Activated CD4-positive, alpha-beta T cell treated with anti-CD3 and anti-CD28 coated beads for 36 hours (primary cell): ENCODE measurements around the gene ACKR2. TPM values are rescaled to one million over a fixed set of nuclear protein-coding genes. Genes with fewer than 3 reads are reported as not detected.

ENCODE experiments used
- ATAC-seq: fragments of 200-7000 bp; cut with Tn5 transposase; one replicate; pipeline ENCODE4 v1.10.0; 2021; ENCODE audit warnings: mild to moderate bottlenecking, moderate library complexity
- CTCF ChIA-PET: fragments of 350-600 bp; sonication (Branson Sonifier 250); formaldehyde crosslinking; loops from one replicate; lab custom pipeline; 2021; ENCODE audit warnings: antibody characterized with exemption; lab: Charles Lee
- POLR2A ChIA-PET: fragments of 350-600 bp; sonication (Branson Sonifier 250); formaldehyde crosslinking; loops from one replicate; lab custom pipeline; 2021; ENCODE audit warnings: antibody characterized with exemption, inconsistent platforms; lab: Charles Lee
- DNase-seq: peaks from one replicate; pipeline ENCODE4 v3.0.0-alpha.2; 2020
- H3K27ac Mint-ChIP-seq: one replicate; pipeline ENCODE4 v1.8.0; 2021; ENCODE audit warnings: mixed read lengths
- H3K27me3 Mint-ChIP-seq: one replicate; pipeline ENCODE4 v1.8.0; 2021; ENCODE audit warnings: mixed read lengths
- H3K36me3 Mint-ChIP-seq: one replicate; pipeline ENCODE4 v1.8.0; 2021; ENCODE audit warnings: low read depth, mixed read lengths
- H3K4me1 Mint-ChIP-seq: one replicate; pipeline ENCODE4 v1.8.0; 2021; ENCODE audit warnings: mixed read lengths
- H3K4me3 Mint-ChIP-seq: one replicate; pipeline ENCODE4 v1.8.0; 2021; ENCODE audit warnings: mild to moderate bottlenecking, moderate library complexity, mixed read lengths
- H3K9me3 Mint-ChIP-seq: one replicate; pipeline ENCODE4 v1.8.0; 2021; ENCODE audit warnings: low read depth, mixed read lengths
- intact Hi-C, 2 experiments: fragments of 100-400 bp; cut with DNase I in 1 of 2; cut with micrococcal nuclease in 1 of 2; formaldehyde crosslinking; loops; one replicate each; pipeline versions ENCODE4 v1.14.2 to v1.15.1; 2022 to 2024; cut with DNase I, micrococcal nuclease
- total RNA-seq, 2 experiments: library from RNA; stranded (reverse); gene quantifications; one replicate each; pipeline ENCODE4 v1.2.3, GENCODE V29; 2021

The ACKR2 gene
- total RNA-seq, 2 experiments from 2014 or later: 0.64 to 0.65 TPM

GRCh38 chr3:42780398-42780797 lies 28.8 kb upstream of the ACKR2 start:
- no peak overlapping the region for H3K27ac Mint-ChIP-seq
- CTCF ChIA-PET: interaction anchor here (0.5 to 3.6 kb wide), 15 partner anchors 9 to 291 kb away, joined by 3 to 25 read pairs (median 3); no protein-coding TSS in a partner anchor
- H3K27me3 Mint-ChIP-seq: no peaks in the 10 kb centered on the region
- DNase-seq: no peak
- ATAC-seq: no peak
- POLR2A ChIA-PET: no interaction called here
- peaks cover 8% of the 10 kb centered on the region for H3K36me3 Mint-ChIP-seq
- no peak overlapping the region for H3K4me3 Mint-ChIP-seq
- no peaks in the 10 kb centered on the region for H3K4me1 Mint-ChIP-seq
- H3K9me3 Mint-ChIP-seq: no peaks in the 10 kb centered on the region
- intact Hi-C loops: loop anchor here (1.0 to 2.0 kb wide), 5 partner anchors 50 to 101 kb away; no protein-coding TSS in a partner anchor

GRCh38 chr3:42780892-42781700 lies 28.1 kb upstream of the ACKR2 start:
- POLR2A ChIA-PET: no interaction called here
- CTCF ChIA-PET: interaction anchor here (0.6 to 3.6 kb wide), 9 partner anchors 20 to 101 kb away, joined by 3 to 25 read pairs (median 4); no protein-coding TSS in a partner anchor
- intact Hi-C loops: loop anchor here (1.0 to 2.0 kb wide), 5 partner anchors 50 to 100 kb away; no protein-coding TSS in a partner anchor
- no peak overlapping the region for H3K4me3 Mint-ChIP-seq
- H3K36me3 Mint-ChIP-seq: peaks cover 13% of the 10 kb centered on the region
- no peaks in the 10 kb centered on the region for H3K27me3 Mint-ChIP-seq
- peak; percentile 87 for ATAC-seq
- no peaks in the 10 kb centered on the region for H3K9me3 Mint-ChIP-seq
- DNase-seq: peak; percentile 29
- no peak overlapping the region for H3K27ac Mint-ChIP-seq
- no peaks in the 10 kb centered on the region for H3K4me1 Mint-ChIP-seq

DNA sequence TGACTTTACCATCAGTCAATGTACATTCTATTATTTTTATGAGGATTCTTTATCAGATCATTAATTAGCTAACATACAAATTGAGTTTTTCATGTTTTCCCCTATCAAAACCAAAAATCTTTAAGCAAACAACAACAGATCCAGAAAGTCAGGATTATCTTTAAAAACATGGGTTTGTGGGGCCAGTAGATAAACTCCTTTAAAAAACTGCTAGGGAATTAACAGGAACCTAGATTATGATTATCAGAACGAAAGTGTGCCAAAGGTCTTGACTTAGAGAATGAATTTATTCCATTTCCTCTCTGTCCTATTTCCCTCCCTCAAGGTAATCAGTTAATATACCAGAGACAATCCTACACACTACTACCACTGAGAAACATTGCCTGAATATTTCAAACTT lies 23.0 kb upstream of the ACKR2 start:
- Mint-ChIP-seq H3K9me3 (no peaks in the 10 kb centered on the region), H3K36me3 (peaks cover 20% of the 10 kb centered on the region), H3K4me1 (peaks cover 5% of the 10 kb centered on the region), H3K27me3 (no peaks in the 10 kb centered on the region), H3K4me3 (no peak overlapping the region), H3K27ac (no peak overlapping the region)
- intact Hi-C loops: no loop called here
- ChIA-PET CTCF (interaction anchor here (0.7 to 2.0 kb wide), 4 partner anchors 12 to 92 kb away, joined by 3 to 6 read pairs (median 3); no protein-coding TSS in a partner anchor), POLR2A (no interaction called here)
- DNase-seq: no peak
- no peak for ATAC-seq

DNA sequence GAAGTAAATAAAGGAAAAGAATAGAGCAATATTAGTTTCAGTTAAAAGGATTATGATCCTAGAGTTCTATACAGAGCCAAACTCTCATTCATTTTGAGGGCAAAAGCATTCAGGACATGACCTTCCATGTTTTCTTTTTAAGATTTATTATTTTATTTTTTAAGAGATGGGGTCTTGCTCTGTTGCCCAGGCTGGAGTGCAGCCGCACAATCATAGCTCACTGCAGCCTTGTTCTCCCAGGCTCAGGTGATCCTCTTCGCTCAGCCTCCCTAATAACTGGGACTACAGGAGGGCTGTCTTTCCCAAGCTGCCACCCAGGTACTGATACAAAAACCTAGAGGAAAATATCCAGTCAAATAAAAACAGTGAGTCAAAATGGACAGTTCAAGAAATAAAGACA lies 22.6 kb upstream of the ACKR2 start:
- H3K27ac Mint-ChIP-seq: no peak overlapping the region
- POLR2A ChIA-PET: no interaction called here
- no peaks in the 10 kb centered on the region for H3K27me3 Mint-ChIP-seq
- ATAC-seq (no peak), DNase-seq (no peak)
- peaks cover 20% of the 10 kb centered on the region for H3K36me3 Mint-ChIP-seq
- no peaks in the 10 kb centered on the region for H3K9me3 Mint-ChIP-seq
- H3K4me3 Mint-ChIP-seq: no peak overlapping the region
- H3K4me1 Mint-ChIP-seq: peaks cover 5% of the 10 kb centered on the region
- CTCF ChIA-PET: interaction anchor here (0.8 kb wide), 1 partner anchor 12 kb away, joined by 3 read pairs; no protein-coding TSS in a partner anchor
- intact Hi-C loops: no loop called here

GRCh38 chr3:42790714-42791229 lies 18.5 kb upstream of the ACKR2 start:
- no peak overlapping the region for H3K27ac Mint-ChIP-seq
- intact Hi-C loops: no loop called here
- CTCF ChIA-PET: no interaction called here
- H3K36me3 Mint-ChIP-seq: peaks cover 18% of the 10 kb centered on the region
- no peak overlapping the region for H3K4me3 Mint-ChIP-seq
- no peak for ATAC-seq
- H3K9me3 Mint-ChIP-seq: no peaks in the 10 kb centered on the region
- no peaks in the 10 kb centered on the region for H3K27me3 Mint-ChIP-seq
- no peak for DNase-seq
- POLR2A ChIA-PET: interaction anchor here (0.6 kb wide), 1 partner anchor 10 kb away, joined by 4 read pairs; no protein-coding TSS in a partner anchor
- peaks cover 10% of the 10 kb centered on the region for H3K4me1 Mint-ChIP-seq

DNA sequence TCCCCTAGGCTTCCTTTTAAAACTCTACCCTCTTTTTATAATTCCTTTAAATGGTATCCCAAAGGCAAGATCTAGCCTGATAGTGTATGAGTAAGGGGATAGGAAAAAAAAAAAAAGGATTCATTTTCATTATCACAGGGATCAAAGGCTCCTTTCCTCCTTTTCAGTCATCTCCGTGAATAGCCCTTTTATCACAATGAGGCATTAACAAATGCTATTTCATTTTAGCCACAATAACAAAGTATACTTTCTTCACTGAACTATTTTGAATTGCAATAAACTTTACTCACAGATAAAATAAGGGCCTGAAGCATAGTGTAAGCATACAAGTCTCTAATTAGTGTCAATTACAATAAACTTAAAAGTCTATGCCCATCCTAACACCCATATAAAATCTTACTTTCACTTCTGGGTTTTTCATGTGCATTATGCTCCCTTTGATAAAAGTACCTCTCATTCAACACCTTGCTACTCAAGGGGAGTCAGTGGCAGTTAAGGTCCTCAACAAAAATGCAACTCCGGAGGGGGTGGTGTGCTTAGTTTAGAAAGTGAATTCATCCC lies 13.5 kb upstream of the ACKR2 start:
- no peaks in the 10 kb centered on the region for H3K9me3 Mint-ChIP-seq
- peaks cover 23% of the 10 kb centered on the region for H3K4me1 Mint-ChIP-seq
- H3K27me3 Mint-ChIP-seq: no peaks in the 10 kb centered on the region
- ChIA-PET CTCF (interaction anchor here (0.7 kb wide), 1 partner anchor 503 kb away, joined by 3 read pairs; no protein-coding TSS in a partner anchor), POLR2A (interaction anchor here (1.6 kb wide), 1 partner anchor 10 kb away, joined by 3 read pairs; no protein-coding TSS in a partner anchor)
- H3K4me3 Mint-ChIP-seq: no peak overlapping the region
- no peak overlapping the region for H3K27ac Mint-ChIP-seq
- ATAC-seq (no peak), DNase-seq (no peak)
- peaks cover 15% of the 10 kb centered on the region for H3K36me3 Mint-ChIP-seq
- intact Hi-C loops: no loop called here

DNA sequence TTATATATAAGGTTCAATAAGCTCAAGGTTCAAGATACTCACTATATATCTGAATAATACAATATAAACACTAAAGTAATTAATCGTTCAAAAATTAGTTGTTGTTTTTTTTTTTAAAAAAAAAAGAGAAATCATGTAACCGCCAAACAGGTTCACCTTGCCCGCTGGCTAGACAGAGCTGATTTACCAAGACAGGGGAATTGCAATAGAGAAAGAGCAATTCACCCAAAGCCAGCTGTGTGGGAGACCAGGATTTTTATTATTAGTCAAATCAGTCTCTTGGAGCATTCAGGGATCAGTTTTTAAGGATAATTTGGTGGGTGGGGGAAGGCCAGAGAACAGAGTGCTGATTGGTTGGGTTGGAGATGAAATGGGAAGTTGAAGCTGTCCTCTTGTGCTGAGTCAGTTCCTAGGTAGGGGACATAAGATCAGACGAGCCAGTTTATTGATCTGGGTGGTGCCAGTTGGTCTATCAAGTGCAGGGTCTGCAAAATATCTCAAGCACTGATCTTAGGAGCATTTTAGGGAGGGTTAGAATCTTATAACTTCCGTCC lies 12.8 kb upstream of the ACKR2 start:
- DNase-seq (no peak), ATAC-seq (no peak)
- POLR2A ChIA-PET: interaction anchor here (0.6 kb wide), 1 partner anchor 509 kb away, joined by 3 read pairs; no protein-coding TSS in a partner anchor
- intact Hi-C loops: no loop called here
- peaks cover 15% of the 10 kb centered on the region for H3K36me3 Mint-ChIP-seq
- peaks cover 26% of the 10 kb centered on the region for H3K4me1 Mint-ChIP-seq
- H3K9me3 Mint-ChIP-seq: no peaks in the 10 kb centered on the region
- CTCF ChIA-PET: no interaction called here
- H3K27ac Mint-ChIP-seq: no peak overlapping the region
- H3K27me3 Mint-ChIP-seq: no peaks in the 10 kb centered on the region
- no peak overlapping the region for H3K4me3 Mint-ChIP-seq

DNA sequence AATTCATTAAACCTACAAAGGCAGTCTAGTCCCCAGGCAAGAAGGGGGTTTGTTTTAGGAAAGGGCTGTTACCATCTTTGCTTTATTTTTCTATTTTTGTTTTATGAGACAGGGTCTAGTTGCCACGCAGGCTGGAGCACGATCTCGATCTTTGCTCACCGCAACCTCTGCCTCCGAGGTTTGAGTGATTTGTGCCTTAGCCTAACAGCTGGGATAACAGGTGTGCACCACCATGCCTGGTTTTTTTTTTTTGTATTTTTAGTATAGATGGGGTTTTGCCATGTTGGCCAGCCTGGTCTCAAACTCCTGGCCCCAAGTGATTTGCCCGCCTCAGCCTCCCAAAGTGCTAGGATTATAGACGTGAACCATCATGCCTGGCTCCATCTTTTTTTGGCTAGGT lies 9.9 kb upstream of the ACKR2 start:
- ChIA-PET CTCF (no interaction called here), POLR2A (no interaction called here)
- peaks cover 42% of the 10 kb centered on the region for H3K4me1 Mint-ChIP-seq
- peaks cover 13% of the 10 kb centered on the region for H3K36me3 Mint-ChIP-seq
- ATAC-seq (no peak), DNase-seq (no peak)
- intact Hi-C loops: no loop called here
- H3K27me3 Mint-ChIP-seq: no peaks in the 10 kb centered on the region
- no peak overlapping the region for H3K4me3 Mint-ChIP-seq
- no peaks in the 10 kb centered on the region for H3K9me3 Mint-ChIP-seq
- H3K27ac Mint-ChIP-seq: no peak overlapping the region

DNA sequence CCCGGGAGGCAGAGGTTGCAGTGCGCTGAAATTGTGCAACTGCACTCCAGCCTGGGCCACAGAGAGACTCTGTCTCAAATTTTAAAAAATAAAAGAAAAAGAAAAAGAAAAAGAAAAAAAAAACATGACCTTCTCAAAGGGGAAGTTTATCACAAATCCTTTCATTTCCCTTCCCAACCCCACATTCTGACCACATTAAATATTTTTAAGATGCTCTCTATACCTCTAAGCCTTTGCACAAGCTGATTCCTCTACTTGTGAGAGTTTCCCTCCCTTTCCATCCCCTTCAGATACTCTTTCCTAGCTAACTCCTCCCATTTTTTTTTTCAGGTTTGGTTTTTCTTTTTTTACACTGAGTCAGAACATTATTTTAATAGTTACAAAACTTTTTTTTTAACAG lies 9.0 kb upstream of the ACKR2 start:
- Mint-ChIP-seq H3K9me3 (no peaks in the 10 kb centered on the region), H3K4me3 (no peak overlapping the region), H3K27ac (no peak overlapping the region), H3K36me3 (peaks cover 13% of the 10 kb centered on the region), H3K27me3 (no peaks in the 10 kb centered on the region), H3K4me1 (peaks cover 49% of the 10 kb centered on the region)
- intact Hi-C loops: loop anchor here in 1 of 2 experiments (10.0 kb wide), 2 partner anchors 485 to 895 kb away; partner anchors contain the start of genes ABHD5 and SNRK
- CTCF ChIA-PET: no interaction called here
- ATAC-seq: no peak
- no peak for DNase-seq
- POLR2A ChIA-PET: interaction anchor here (0.6 kb wide), 1 partner anchor 9 kb away, joined by 4 read pairs; no protein-coding TSS in a partner anchor

DNA sequence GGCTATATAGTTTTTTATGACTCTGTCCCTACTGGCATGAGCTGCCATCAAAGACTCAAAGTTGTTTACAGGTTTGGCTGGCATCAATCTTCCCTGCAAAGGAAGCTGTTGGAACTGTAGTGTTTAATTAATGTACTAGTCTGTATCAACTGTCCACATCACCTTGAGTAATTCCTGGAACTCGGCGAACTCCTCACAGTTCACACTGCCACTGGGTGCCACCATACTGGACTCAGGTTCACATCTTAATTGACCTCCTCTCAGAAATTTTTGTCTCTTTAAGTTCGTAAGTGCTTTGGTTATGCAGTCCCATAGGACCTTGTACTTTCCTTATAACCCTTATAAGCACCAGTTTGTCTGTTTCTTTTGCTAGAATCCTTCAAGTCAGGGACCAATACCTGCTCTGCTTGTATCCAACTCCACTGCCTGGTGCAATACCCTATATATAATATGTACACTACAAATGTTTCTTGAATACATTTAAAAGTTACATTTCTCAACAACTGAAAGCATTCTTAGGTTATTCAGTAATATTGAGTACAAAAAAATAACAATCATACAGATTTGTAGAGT lies 8.1 kb upstream of the ACKR2 start:
- Mint-ChIP-seq H3K27me3 (peaks cover 3% of the 10 kb centered on the region), H3K27ac (no peak overlapping the region), H3K4me3 (no peak overlapping the region), H3K4me1 (peaks cover 45% of the 10 kb centered on the region), H3K36me3 (peaks cover 13% of the 10 kb centered on the region), H3K9me3 (no peaks in the 10 kb centered on the region)
- intact Hi-C loops: loop anchor here in 1 of 2 experiments (10.0 kb wide), 2 partner anchors 484 to 894 kb away; partner anchors contain the start of genes ABHD5 and SNRK
- ATAC-seq (no peak), DNase-seq (no peak)
- POLR2A ChIA-PET: interaction anchor here (0.6 kb wide), 1 partner anchor 10 kb away, joined by 4 read pairs; no protein-coding TSS in a partner anchor
- CTCF ChIA-PET: interaction anchor here (0.6 to 0.7 kb wide), 2 partner anchors 20 to 843 kb away, joined by 3 read pairs; no protein-coding TSS in a partner anchor
